Frontal cortex (tissue), 4 donors: ENCODE results near the gene SLC31A1. TPM values are rescaled to one million over a fixed set of nuclear protein-coding genes. Genes with fewer than 3 reads are reported as not detected.
"Not testable (repeated sequence)": the region's sequence is repeated elsewhere in the genome, so short reads cannot be mapped to it uniquely, and the experiment has no call there.

Experiments
- DNase-seq, 2 donors: peaks; one replicate each; pipeline ENCODE4 v3.0.0; 2012; ENCODE audit warnings: low spot score in 2 of 2
- FAIRE-seq: peaks from 2 replicates; lab custom pipeline; 2012; peaks lifted over from hg19 to GRCh38; lab: Jason Lieb, UNC
- total RNA-seq: library from RNA; depleted of rRNA; stranded (reverse); fragments of >200 nt; gene quantifications from one replicate; pipeline ENCODE4 v1.2.3, GENCODE V29; 2014
- donor health status: control.
- donor health status: control.
- donor health status: control.

The SLC31A1 gene
- total RNA-seq, 1 donor from 2014 or later, result 7.3 TPM

DNA sequence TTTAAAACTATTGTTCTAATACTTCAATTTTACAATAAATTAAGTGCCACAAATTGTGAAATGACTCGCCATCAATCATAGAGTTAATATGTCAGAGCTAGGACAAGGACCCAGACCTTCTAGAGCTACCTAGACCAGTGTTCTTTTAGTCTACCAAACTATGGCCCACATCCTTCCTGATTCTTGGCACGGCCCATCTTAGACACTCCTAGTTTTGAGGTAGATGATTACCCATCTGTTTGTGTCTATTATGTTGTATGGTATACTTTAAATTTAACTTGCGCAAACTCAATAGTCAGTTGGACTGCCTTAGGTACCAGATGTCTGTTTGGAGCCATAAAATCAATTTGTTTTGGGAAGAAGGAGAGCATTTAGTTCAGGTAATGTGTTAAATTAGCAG is 36.5 kb downstream of the SLC31A1 start:
- FAIRE-seq (no peak), DNase-seq (no peak)

DNA sequence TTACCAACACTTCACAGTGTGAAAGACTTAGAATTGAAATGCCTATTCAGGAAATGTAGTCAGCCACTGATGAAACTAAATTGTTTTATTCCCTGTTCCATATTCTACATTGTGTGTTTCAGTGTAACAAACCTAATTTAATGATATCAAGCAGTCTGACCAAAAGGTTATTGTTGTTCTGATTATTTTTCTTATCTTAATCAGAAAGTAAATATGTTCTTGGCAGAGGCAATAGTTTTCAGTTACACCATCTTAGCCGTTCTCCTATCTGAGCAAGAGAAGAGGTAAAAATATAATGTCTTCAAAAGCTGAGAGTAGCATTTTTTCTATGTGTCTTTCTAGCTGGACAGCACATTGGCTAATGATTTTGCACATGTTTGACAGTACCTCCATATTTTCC is 36.9 kb downstream of the SLC31A1 start:
- FAIRE-seq (no peak), DNase-seq (no peak)

DNA sequence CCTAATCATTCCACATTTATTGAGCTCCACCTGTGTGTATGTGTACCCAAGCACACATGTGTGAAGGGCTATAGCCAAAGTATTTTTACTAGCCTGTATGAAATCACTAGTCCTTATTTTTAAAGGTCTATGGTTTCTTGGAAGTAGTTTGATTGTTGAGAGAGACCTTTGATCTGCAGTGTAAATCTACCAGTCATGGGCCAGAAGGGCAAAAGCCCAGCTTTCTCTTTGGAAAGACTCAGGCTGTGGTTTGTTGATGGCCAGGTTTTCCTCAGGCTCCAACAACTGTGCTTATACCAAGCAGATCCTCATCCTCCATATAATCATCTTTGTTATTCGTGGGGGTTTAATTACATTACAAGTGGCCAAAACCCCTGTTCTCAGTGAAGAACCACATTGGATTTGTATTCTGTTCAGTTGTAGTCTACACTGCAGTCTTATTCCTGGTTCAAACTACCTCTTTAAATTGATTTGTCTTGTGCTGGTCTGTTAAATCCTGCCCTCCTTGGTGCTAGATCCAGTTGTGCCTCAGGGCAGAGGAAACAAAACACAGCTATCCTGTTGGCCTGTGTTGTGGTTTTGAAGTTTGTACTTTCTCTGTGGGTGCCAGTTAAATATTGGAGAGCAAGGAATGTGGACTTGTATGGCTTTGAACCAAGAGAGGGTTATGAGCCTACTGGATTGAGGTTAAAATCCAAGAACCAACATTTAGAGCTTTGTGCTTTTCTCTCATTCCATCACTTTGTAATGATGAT is 40.8 kb downstream of the SLC31A1 start:
- no peak for FAIRE-seq

DNA sequence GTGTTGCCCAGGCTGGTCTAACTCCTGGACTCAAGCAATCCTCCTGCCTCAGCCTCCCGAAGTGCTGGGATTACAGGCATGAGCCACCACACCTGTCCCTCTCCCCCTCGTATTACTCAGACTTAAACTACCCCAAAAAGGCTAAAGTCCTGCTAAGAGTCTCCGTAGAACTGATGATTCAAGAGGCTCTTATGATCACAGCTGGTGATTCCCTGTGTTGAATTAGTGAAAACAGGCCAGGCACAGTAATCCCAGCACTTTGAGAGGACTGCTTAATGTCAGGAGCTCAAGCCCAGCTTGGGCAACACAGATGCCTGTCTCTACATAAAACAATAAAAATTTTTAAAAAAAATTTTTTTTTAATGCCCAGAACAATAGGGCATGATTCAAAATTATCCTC is 44.8 kb downstream of the SLC31A1 start:
- DNase-seq, result no peak
- FAIRE-seq, result no peak

More for the DNA sequence above, 40.8 kb downstream of the SLC31A1 start:
- no peak for DNase-seq

- DNase-seq (no peak), FAIRE-seq (no peak)
Observed at GRCh38 chr9:113267911-113268566, 46.7 kb downstream of the SLC31A1 start.

GRCh38 chr9:113269355-113269754 is 48.0 kb downstream of the SLC31A1 start:
- FAIRE-seq (no peak), DNase-seq (no peak)

GRCh38 chr9:113269871-113270270 is 48.5 kb downstream of the SLC31A1 start:
- no peak for FAIRE-seq
- DNase-seq, result no peak

DNA sequence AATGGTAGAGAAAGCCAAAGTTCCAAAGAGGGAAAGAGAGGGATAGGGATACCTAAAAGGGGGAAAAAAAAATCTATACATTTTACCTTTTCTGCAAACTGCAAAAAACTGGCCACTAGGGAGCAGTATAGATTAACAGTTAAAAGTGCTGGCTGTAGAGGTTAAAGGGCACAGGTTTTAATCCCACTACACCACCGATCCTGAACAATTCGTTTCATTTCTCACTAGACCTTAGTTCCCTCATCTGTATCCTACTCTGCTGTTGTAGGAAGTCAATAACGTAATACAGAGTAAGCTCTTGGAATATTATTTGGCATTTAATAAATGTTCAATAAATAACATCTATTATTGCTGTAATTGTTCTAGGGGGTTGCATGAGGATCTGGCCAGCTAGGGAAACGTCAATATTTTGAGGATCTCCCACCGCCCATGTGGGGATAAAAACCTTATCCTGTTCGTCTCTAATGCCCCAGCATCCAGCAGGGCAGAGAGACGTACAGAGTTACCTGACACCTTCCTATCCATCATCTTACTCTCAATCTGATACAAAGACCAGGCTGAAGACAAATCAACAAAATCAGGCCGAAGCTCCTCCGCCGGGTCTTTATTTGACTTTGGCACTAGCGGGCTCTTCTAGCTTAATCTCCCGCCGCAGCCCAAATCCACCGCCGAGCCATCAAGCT is 53.3 kb downstream of the SLC31A1 start:
- FAIRE-seq, result no peak
- peak; percentile 17 to 37 for DNase-seq

- peak; percentile 64 for FAIRE-seq
Observed at GRCh38 chr9:113275157-113276131, 54.1 kb downstream of the SLC31A1 start, which contains the start of the genes CDC26 and PRPF4. Gene CDC26, minus strand, starts transcription at chr9:113275572. Its CDS starts 3,065 bp downstream, at chr9:113272507. Gene PRPF4, plus strand, starts transcription at chr9:113275658. Its CDS starts 86 bp downstream, at chr9:113275744.

DNA sequence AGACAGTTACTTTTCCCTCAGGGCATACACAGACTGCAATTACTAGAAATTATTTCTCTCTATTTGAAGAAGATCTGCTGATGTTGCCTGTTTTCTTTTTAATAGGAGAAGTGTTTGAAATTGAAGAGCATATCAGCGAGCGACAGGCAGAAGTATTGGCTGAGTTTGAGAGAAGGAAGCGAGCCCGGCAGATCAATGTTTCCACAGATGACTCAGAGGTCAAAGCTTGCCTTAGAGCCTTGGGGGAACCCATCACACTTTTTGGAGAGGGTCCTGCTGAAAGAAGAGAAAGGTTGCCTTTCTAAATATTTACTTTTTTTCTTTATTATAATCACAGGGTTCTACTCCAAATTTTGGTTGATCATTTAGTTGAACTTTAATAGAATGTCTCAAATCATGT is 57.5 kb downstream of the SLC31A1 start:
- DNase-seq, result no peak
- no peak for FAIRE-seq

More at GRCh38 chr9:113275157-113276131, 54.1 kb downstream of the SLC31A1 start, which contains the start of the genes CDC26 and PRPF4:
- DNase-seq, result peak; percentile 81 to 91

DNA sequence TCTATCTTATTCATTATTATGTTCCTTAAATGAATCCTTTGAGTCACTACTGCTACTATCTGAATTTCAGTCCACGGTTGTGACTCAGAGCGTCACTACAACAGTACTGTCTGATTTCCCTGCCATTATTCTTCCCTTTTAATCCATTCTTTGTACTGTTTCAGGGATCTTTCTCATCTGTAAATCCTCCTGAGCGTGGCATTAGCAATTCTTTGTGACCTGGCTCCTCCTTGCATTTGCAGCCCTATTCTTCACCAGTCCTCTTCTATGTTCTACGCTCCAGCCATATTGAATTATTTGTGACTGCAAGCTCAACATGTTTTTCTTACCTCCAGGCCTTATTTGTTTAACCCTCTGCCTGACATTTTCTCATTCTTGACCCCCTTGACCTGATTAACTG is 60.0 kb downstream of the SLC31A1 start:
- FAIRE-seq, result no peak
- no peak for DNase-seq

GRCh38 chr9:113289091-113289490 is 67.7 kb downstream of the SLC31A1 start:
- FAIRE-seq (no peak), DNase-seq (no peak)

GRCh38 chr9:113290052-113290607 is 68.8 kb downstream of the SLC31A1 start:
- DNase-seq (no peak), FAIRE-seq (no peak)

- no peak for FAIRE-seq
Observed at GRCh38 chr9:113293285-113293878, 72.0 kb downstream of the SLC31A1 start.

DNA sequence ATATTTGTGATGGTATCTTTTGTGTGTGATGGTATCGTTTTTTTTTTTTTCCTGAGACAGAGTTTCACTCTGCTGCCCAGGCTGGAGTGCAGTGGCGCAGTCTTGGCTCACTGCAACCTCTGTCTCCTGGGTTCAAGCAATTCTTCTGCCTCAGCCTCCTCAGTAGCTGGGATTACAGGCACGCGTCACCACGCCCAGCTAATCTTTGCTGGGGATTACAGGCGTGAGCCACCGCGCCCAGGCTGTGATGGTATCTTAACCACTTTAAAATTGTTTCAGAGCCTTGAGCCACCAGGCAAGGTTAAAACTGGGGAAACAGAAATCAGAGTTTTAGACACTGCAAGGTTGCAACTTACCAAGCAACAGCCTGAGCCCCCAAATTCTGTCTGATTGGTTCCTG is 74.9 kb downstream of the SLC31A1 start:
- not testable (repeated sequence) for DNase-seq, FAIRE-seq

More at GRCh38 chr9:113293285-113293878, 72.0 kb downstream of the SLC31A1 start:
- DNase-seq, result no peak

DNA sequence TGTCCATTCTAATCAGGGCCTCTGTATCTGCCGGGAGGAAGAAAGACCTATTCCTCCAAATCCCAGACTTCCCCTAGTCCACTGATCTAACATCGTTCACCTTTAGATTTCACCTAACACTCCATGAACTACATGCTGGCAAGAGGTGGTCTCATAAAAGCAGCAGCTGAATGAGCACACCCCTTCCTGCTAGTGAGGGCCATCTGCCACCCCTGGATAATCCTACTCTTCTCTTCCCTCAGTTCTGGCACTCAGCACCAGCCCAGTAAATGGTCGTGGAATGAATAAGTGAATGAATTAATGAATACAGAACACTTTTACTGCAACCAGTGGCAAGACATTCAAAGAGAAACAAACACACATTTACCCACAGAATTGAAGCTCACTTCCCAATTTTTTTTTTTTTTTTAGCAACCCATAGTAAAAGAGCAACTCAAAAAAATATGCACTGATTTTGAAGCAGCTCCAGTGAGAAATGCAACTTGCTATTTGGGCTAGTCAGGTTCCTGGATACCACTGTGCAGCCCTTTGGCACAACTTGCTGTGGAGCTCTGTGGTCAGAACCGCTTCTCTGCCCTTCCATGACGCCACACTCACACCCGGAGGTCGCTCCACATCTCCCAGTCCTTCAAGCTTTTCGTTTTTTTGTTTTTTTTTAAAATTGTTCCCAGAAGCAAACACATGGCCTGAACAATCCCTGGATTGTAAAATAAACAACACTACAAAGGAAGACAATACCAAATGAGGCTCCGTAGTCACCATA is 75.6 kb downstream of the SLC31A1 start:
- FAIRE-seq (no peak), DNase-seq (no peak)

DNA sequence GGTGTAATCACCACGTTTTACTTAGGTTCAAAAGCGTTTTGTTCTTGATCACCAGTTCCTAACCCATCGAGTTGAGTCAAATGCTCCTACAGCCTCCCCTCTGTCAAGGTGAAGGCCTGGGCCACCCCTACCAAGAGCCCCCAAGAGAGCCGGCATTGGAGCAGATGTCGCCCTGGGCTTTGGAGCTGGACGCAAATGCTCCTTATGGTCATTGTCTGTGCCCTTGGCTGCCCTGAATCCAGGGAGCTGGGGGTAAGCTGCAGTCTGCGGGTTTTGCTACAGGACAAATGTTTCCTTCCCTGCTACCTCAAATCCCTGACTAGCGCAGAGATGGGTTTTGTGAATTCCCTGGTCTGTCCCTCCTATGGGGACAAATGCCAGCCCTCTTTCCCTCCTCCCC is 77.0 kb downstream of the SLC31A1 start:
- FAIRE-seq (no peak), DNase-seq (no peak)
